GM12878 (cell line): ENCODE data around the gene ENO2. TPM values are rescaled to one million over a fixed set of nuclear protein-coding genes. Genes with fewer than 3 reads are reported as not detected.

ENCODE experiments used
- ATAC-seq: fragments of 200-7000 bp; cut with Tn5 transposase; 3 replicates; pipeline ENCODE4 v1.9.1; 2020; ENCODE audit warnings: mild to moderate bottlenecking, moderate library complexity
- BruUV-seq: library from RNA; stranded (reverse); fragments of 400-500 nt; replicated peaks from 2 replicates; lab custom pipeline; 2021; lab: Mats Ljungman, UMichigan
- CTCF ChIA-PET: fragments of 300-600 bp; sonication (Branson Sonifier 250); formaldehyde crosslinking; extraction: SDS; loops from one replicate; lab custom pipeline; 2021; ENCODE audit warnings: inconsistent platforms; lab: Yijun Ruan, JAX
- POLR2A ChIA-PET: fragments of 350-600 bp; formaldehyde crosslinking; extraction: SDS; loops from one replicate; lab custom pipeline; 2021; ENCODE audit warnings: inconsistent platforms; lab: Charles Lee
- RAD21 ChIA-PET: fragments of 300-600 bp; sonication (Branson Sonifier 250); formaldehyde crosslinking; loops from one replicate; lab custom pipeline; 2023; ENCODE audit warnings: antibody characterized with exemption; ENCODE audit not compliant: unreplicated experiment; lab: Charles Lee
- SMC1A ChIA-PET: fragments of 300-600 bp; sonication (Branson Sonifier 250); formaldehyde crosslinking; loops from one replicate; lab custom pipeline; 2023; ENCODE audit not compliant: unreplicated experiment, uncharacterized antibody; lab: Charles Lee
- DNase-seq: peaks from one replicate; pipeline ENCODE4 v3.0.0-alpha.2; 2011; ENCODE audit warnings: low read depth, low spot score
- FAIRE-seq: peaks from 3 replicates; lab custom pipeline; 2011; peaks lifted over from hg19 to GRCh38; lab: Jason Lieb, UNC
- H2AFZ ChIP-seq: 2 replicates; pipeline ENCODE4 v1.6.0; 2011; ENCODE audit warnings: low read depth, low read length, control low read depth; ENCODE audit not compliant: control insufficient read depth
- H3K27ac ChIP-seq: 2 replicates; pipeline ENCODE4 v1.5.1; 2011; ENCODE audit warnings: control low read depth; ENCODE audit not compliant: control insufficient read depth, insufficient read depth
- H3K27me3 ChIP-seq, 2 experiments: replicated peaks in 1 of 2; 2 replicates each; pipeline versions ENCODE4 v1.6.0 to v1.6.1; 2011; ENCODE audit warnings: low read length in 1 of 2; ENCODE audit not compliant: control insufficient read depth in 2 of 2, insufficient read depth in 2 of 2
- H3K36me3 ChIP-seq, 2 experiments: 2 replicates each; pipeline ENCODE4 v1.5.1; 2011; ENCODE audit warnings: low read length in 1 of 2; ENCODE audit not compliant: control insufficient read depth in 2 of 2, insufficient read depth in 2 of 2
- H3K4me1 ChIP-seq: 2 replicates; pipeline ENCODE4 v1.6.1; 2011; ENCODE audit warnings: mild to moderate bottlenecking, low read length, moderate library complexity, mixed read lengths; ENCODE audit not compliant: control insufficient read depth, insufficient read depth
- H3K4me2 ChIP-seq: 2 replicates; pipeline ENCODE4 v1.6.0; 2011; ENCODE audit warnings: control low read depth; ENCODE audit not compliant: control insufficient read depth, insufficient read depth
- H3K4me3 ChIP-seq: fragments of 200-600 bp; sonication (generic); 2 replicates; pipeline ENCODE4 v1.5.1; 2016
- H3K79me2 ChIP-seq: 2 replicates; pipeline ENCODE4 v1.6.0; 2011; ENCODE audit warnings: low read length; ENCODE audit not compliant: control insufficient read depth, insufficient read depth
- H3K9ac ChIP-seq: 2 replicates; pipeline ENCODE4 v1.8.0; 2011; ENCODE audit warnings: low read length, control low read depth, mixed read lengths; ENCODE audit not compliant: control insufficient read depth, insufficient read depth
- H3K9me3 ChIP-seq: replicated peaks from 3 replicates; pipeline ENCODE4 v1.5.1; 2011; ENCODE audit warnings: mild to moderate bottlenecking, low read length; ENCODE audit not compliant: control insufficient read depth, insufficient read depth
- H4K20me1 ChIP-seq: 2 replicates; pipeline ENCODE4 v1.6.0; 2011; ENCODE audit not compliant: control insufficient read depth, insufficient read depth
- ATF7 ChIP-seq: fragments of 450-650 bp; IDR thresholded peaks from 2 replicates; pipeline ENCODE4 v1.6.1; 2016; ENCODE audit warnings: low read depth, mild to moderate bottlenecking
- BCL11A ChIP-seq: IDR thresholded peaks from 2 replicates; pipeline ENCODE4 v1.6.1; 2011; ENCODE audit warnings: low read depth, low read length
- CEBPB ChIP-seq, 2 experiments: fragments of 150-350 bp in 1 of 2; IDR thresholded peaks; 2 replicates each; pipeline ENCODE4 v1.6.1; 2012 to 2014; ENCODE audit warnings: low read depth in 2 of 2, low read length in 2 of 2, borderline replicate concordance in 1 of 2, inconsistent platforms in 1 of 2
- EED ChIP-seq: sonication (generic); IDR thresholded peaks from 2 replicates; pipeline ENCODE4 v1.6.1; 2016; ENCODE audit warnings: antibody characterized with exemption, low read depth
- NFYA ChIP-seq: IDR thresholded peaks from 2 replicates; pipeline ENCODE4 v1.6.1; 2011; ENCODE audit warnings: low read depth, mild to moderate bottlenecking, low read length, improper control_type of control experiment, borderline replicate concordance
- NR2F1 ChIP-seq: fragments of 450-650 bp; conservative IDR thresholded peaks from 2 replicates; pipeline ENCODE4 v1.6.1; 2017; ENCODE audit warnings: mild to moderate bottlenecking
- RAD21 ChIP-seq: IDR thresholded peaks from 2 replicates; pipeline ENCODE4 v1.6.1; 2011; ENCODE audit warnings: mild to moderate bottlenecking, low read depth, low read length, moderate library complexity; ENCODE audit not compliant: insufficient read depth
- SMARCA5 ChIP-seq: fragments of 450-650 bp; IDR thresholded peaks from 2 replicates; pipeline ENCODE4 v1.6.1; 2017; ENCODE audit warnings: mild to moderate bottlenecking
- TBL1XR1 ChIP-seq: IDR thresholded peaks from 2 replicates; pipeline ENCODE4 v1.6.1; 2012; ENCODE audit warnings: low read depth, low read length, improper control_type of control experiment
- YY1 ChIP-seq: IDR thresholded peaks from 2 replicates; pipeline ENCODE4 v1.6.1; 2011; ENCODE audit warnings: low read depth, mild to moderate bottlenecking, low read length
- ZSCAN29 ChIP-seq: fragments of 450-650 bp; IDR thresholded peaks from 2 replicates; pipeline ENCODE4 v1.6.1; 2017; ENCODE audit warnings: mild to moderate bottlenecking, moderate library complexity
- WGBS: methylation state at CpG from one replicate; pipeline ENCODE4 v1.1.6; 2016; ENCODE audit warnings: low lambda C conversion rate; ENCODE audit not compliant: insufficient replicate concordance, insufficient coverage; ENCODE audit errors: missing lambda C conversion rate; 5-methylcytosine and 5-hydroxymethylcytosine counted together
- in situ Hi-C: fragments of 300-500 bp; cut with MboI; formaldehyde crosslinking; loops from 9 replicates; pipeline ENCODE4 v1.14.3; 2018; ENCODE audit warnings: mixed read lengths
- intact Hi-C: fragments of 100-400 bp; cut with micrococcal nuclease; formaldehyde crosslinking; loops from one replicate; pipeline ENCODE4 v1.14.2; 2022; ENCODE audit not compliant: unreplicated experiment
- polyA plus RNA-seq, 11 experiments: library from polyadenylated mRNA; depleted of rRNA in 4 of 11; unstranded in 6 of 11; stranded (reverse) in 5 of 11; fragments of >200 nt; fragmentation: Nextera tagmentation in 4 of 11; fragmentation: Illumina TruSeq in 1 of 11; extraction: Ambion mirVana in 4 of 11; extraction: Trizol in 1 of 11; gene quantifications; 1 replicate in 1 of 11; 2 replicates in 10 of 11; pipeline versions ENCODE4 v1.2.1 to v1.2.3, GENCODE V29; 2011 to 2016; ENCODE audit warnings: inconsistent platforms in 2 of 11, missing spikeins in 2 of 11, low read depth in 1 of 11
- total RNA-seq, 4 experiments: library from RNA; depleted of rRNA in 3 of 4; stranded (reverse); fragments of >200 nt in 3 of 4; fragmentation: Illumina TruSeq in 1 of 4; extraction: Trizol in 1 of 4; gene quantifications; 2 replicates each; pipeline versions ENCODE4 v1.2.1 to v1.2.3, GENCODE V29; 2013 to 2021
- TF ChIP-seq, protein P1 (sequence below): fragments of 450-650 bp; IDR thresholded peaks from 2 replicates; pipeline ENCODE4 v1.6.1; 2018; ENCODE audit warnings: mild to moderate bottlenecking, low read depth, moderate library complexity; ENCODE audit not compliant: partially characterized antibody
- TF ChIP-seq, protein P2 (sequence below): fragments of 450-650 bp; formaldehyde crosslinking; IDR thresholded peaks from 2 replicates; pipeline ENCODE4 v1.4.0; 2020; ENCODE audit warnings: mild to moderate bottlenecking, moderate library complexity
- TF ChIP-seq, protein P3 (sequence below): IDR thresholded peaks from 2 replicates; pipeline ENCODE4 v1.6.1; 2011; ENCODE audit warnings: borderline replicate concordance, low read depth, mild to moderate bottlenecking, moderate library complexity, mixed read lengths, low read length; ENCODE audit not compliant: insufficient read depth; ENCODE audit errors: extremely low read length
- TF ChIP-seq, protein P4 (sequence below): IDR thresholded peaks from 2 replicates; pipeline ENCODE4 v1.6.1; 2012; ENCODE audit warnings: low read depth, low read length, improper control_type of control experiment

ENO2 gene
- total and polyA plus RNA-seq, 10 of the 15 experiments (the other 5 are each of a cell fraction or from before 2014, with no cell fraction given), result 24.8 to 196 (median 43.1) TPM

DNA sequence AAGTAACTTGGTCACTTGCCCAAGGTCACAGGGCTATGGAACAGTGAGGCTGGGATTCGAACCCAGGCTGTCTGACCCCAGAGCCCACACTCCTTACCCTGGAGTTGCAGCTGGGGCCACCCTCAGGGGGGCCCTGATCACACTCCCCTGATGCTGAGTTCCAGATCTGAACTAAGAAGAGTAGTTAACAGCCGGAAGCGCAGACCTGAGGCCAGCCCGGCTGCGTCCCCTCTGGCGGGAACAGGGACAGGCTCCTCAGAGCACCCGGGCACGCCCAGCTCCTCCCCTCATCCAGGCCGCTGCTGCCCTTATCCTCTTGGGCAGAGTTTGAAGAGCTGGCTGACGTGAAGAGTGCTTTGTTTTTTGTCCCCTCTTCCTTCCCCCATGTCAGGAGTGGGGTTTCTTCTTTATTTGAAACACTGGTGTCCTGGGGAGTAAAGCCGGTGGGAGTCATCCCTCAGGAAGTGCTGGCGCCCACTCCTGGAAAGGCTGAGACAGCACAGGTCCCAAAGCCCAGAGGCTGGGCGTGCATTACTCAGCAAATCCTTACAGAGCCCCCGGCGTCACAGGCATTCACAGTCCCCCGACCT lies 47.4 kb downstream of the ENO2 start:
- ChIA-PET SMC1A (interaction anchor here (0.9 to 13.2 kb wide), 8 partner anchors 14 to 151 kb away, joined by 3 to 395 read pairs (median 4); partner anchors contain the start of genes C12orf57, CDCA3, PTPN6 and RNU7-1), RAD21 (interaction anchor here (0.5 to 13.5 kb wide), 9 partner anchors 10 to 150 kb away, joined by 3 to 426 read pairs (median 4); partner anchors contain the start of genes C12orf57, PTPN6, RNU7-1 and SPSB2), CTCF (interaction anchor here (0.8 to 13.2 kb wide), 11 partner anchors 14 to 152 kb away, joined by 3 to 645 read pairs (median 5); partner anchors contain the start of genes C12orf57, LPCAT3, PTPN6 and RNU7-1), POLR2A (interaction anchor here (0.5 to 13.5 kb wide), 4 partner anchors 17 to 35 kb away, joined by 4 to 524 read pairs (median 5); partner anchors contain the start of genes C12orf57, PTPN6 and RNU7-1)
- peak overlapping the region; percentile 46 for H2AFZ ChIP-seq
- 0% methylated on average over 16 of the region's 16 CpGs for WGBS
- FAIRE-seq, result no peak
- no peak for DNase-seq
- ATAC-seq, result peak; percentile 28
- H3K4me1 ChIP-seq, result peaks cover 65% of the 10 kb centered on the region
- peaks cover 44% of the 10 kb centered on the region for H3K79me2 ChIP-seq
- intact Hi-C loops (loop anchor here (1.0 to 5.0 kb wide), 2 partner anchors 8 to 151 kb away; no protein-coding TSS in a partner anchor), in situ Hi-C loops (loop anchor here (5.0 to 25.0 kb wide), 2 partner anchors 151 to 1676 kb away; no protein-coding TSS in a partner anchor)
- peak overlapping the region; percentile 99 for H3K27ac ChIP-seq
- H3K9me3 ChIP-seq, result no peaks in the 10 kb centered on the region
- no peaks in the 10 kb centered on the region for H4K20me1 ChIP-seq
- H3K4me2 ChIP-seq, result peak overlapping the region; percentile 99; the same call in 1 of the 2 replicates
- BruUV-seq, result no TSS peak
- H3K36me3 ChIP-seq, result peaks cover 20 to 34% of the 10 kb centered on the region in 2 experiments
- H3K4me3 ChIP-seq, result peak overlapping the region; percentile 37
- H3K27me3 ChIP-seq, result no peaks in the 10 kb centered on the region
- peak overlapping the region; percentile 91 for H3K9ac ChIP-seq
- 0 out of 2 replicates have a peak, but pooled peaks have one; percentile 8 for TF ChIP-seq TBL1XR1
- TF ChIP-seq, protein P1, sequence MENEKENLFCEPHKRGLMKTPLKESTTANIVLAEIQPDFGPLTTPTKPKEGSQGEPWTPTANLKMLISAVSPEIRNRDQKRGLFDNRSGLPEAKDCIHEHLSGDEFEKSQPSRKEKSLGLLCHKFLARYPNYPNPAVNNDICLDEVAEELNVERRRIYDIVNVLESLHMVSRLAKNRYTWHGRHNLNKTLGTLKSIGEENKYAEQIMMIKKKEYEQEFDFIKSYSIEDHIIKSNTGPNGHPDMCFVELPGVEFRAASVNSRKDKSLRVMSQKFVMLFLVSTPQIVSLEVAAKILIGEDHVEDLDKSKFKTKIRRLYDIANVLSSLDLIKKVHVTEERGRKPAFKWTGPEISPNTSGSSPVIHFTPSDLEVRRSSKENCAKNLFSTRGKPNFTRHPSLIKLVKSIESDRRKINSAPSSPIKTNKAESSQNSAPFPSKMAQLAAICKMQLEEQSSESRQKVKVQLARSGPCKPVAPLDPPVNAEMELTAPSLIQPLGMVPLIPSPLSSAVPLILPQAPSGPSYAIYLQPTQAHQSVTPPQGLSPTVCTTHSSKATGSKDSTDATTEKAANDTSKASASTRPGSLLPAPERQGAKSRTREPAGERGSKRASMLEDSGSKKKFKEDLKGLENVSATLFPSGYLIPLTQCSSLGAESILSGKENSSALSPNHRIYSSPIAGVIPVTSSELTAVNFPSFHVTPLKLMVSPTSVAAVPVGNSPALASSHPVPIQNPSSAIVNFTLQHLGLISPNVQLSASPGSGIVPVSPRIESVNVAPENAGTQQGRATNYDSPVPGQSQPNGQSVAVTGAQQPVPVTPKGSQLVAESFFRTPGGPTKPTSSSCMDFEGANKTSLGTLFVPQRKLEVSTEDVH, result peak; percentile 34
- TF ChIP-seq BCL11A, result 0 out of 2 replicates have a peak, but pooled peaks have one; percentile 16
- TF ChIP-seq, protein P2, sequence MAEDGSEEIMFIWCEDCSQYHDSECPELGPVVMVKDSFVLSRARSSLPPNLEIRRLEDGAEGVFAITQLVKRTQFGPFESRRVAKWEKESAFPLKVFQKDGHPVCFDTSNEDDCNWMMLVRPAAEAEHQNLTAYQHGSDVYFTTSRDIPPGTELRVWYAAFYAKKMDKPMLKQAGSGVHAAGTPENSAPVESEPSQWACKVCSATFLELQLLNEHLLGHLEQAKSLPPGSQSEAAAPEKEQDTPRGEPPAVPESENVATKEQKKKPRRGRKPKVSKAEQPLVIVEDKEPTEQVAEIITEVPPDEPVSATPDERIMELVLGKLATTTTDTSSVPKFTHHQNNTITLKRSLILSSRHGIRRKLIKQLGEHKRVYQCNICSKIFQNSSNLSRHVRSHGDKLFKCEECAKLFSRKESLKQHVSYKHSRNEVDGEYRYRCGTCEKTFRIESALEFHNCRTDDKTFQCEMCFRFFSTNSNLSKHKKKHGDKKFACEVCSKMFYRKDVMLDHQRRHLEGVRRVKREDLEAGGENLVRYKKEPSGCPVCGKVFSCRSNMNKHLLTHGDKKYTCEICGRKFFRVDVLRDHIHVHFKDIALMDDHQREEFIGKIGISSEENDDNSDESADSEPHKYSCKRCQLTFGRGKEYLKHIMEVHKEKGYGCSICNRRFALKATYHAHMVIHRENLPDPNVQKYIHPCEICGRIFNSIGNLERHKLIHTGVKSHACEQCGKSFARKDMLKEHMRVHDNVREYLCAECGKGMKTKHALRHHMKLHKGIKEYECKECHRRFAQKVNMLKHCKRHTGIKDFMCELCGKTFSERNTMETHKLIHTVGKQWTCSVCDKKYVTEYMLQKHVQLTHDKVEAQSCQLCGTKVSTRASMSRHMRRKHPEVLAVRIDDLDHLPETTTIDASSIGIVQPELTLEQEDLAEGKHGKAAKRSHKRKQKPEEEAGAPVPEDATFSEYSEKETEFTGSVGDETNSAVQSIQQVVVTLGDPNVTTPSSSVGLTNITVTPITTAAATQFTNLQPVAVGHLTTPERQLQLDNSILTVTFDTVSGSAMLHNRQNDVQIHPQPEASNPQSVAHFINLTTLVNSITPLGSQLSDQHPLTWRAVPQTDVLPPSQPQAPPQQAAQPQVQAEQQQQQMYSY, result 0 out of 2 replicates have a peak, but pooled peaks have one; percentile 15
- no peak for TF ChIP-seq NFYA
- 0 out of 2 replicates have a peak, but pooled peaks have one; percentile 8 for TF ChIP-seq NR2F1
- no peak; the same call in none of the 2 replicates for TF ChIP-seq SMARCA5
- peak; percentile 58 for TF ChIP-seq EED
- no peak for TF ChIP-seq ZSCAN29
- no peak for TF ChIP-seq RAD21
- TF ChIP-seq YY1, result no peak
- 0 out of 2 replicates have a peak, but pooled peaks have one; percentile 9 for TF ChIP-seq ATF7
- TF ChIP-seq, protein P3, sequence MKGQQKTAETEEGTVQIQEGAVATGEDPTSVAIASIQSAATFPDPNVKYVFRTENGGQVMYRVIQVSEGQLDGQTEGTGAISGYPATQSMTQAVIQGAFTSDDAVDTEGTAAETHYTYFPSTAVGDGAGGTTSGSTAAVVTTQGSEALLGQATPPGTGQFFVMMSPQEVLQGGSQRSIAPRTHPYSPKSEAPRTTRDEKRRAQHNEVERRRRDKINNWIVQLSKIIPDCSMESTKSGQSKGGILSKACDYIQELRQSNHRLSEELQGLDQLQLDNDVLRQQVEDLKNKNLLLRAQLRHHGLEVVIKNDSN, result no peak
- TF ChIP-seq, protein P4, sequence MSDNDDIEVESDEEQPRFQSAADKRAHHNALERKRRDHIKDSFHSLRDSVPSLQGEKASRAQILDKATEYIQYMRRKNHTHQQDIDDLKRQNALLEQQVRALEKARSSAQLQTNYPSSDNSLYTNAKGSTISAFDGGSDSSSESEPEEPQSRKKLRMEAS, result no peak
- no peak for TF ChIP-seq CEBPB (IDR thresholded peaks at IDR 0.05; ENCODE audit: borderline replicate concordance in 1 of 2, low read depth in 2 of 2, low read length in 2 of 2)
